Measurements from ENCODE around the gene NFATC3. TPM values are rescaled to one million over a fixed set of nuclear protein-coding genes. Genes with fewer than 3 reads are reported as not detected.

The NFATC3 gene
- total RNA-seq, 2 donors from 2014 or later, result 25.9 to 28.9 TPM

DNA sequence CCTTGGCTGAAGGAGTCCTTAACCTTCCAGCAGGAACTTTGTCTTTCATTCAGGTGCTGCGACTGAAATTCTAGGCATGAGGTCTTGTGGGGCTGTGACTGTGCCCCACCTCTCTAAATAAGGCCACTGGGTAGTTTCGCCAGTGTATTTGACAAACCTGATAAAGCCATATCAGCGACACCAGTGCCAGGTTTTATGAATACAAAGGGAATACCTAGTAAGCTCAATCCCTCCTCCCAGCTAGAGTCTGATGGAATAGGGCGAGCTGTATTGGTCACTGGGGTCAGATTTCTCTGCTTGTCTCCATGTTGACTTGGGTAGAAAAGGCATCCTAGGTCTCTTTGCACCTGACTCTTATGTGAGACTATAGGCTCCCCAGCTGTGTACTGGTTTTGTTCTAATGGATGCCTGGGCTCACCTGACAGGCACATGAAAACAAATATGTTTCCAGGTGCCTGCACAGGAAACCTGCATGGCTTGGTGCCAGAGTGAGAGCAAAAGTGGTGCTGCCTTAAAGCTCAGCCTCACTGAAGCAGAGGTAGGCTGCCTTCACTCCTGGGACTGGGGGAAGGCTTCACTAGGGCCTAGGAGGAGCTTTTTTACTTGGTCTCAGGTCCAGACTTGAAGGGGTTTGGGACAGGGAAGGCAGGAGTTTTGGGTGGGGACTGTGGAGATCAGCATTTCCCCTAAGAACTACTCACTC lies 187.5 kb downstream of the NFATC3 start:
- DNase-seq (no peak), ATAC-seq (no peak)
- intact Hi-C loops (cut with DNase I), result no loop called here

- ATAC-seq, result no peak
- intact Hi-C loops (cut with DNase I), result no loop called here
These were observed 188.3 kb downstream of the NFATC3 start for GRCh38 chr16:68273459-68273858.

GRCh38 chr16:68273896-68274295 lies 188.7 kb downstream of the NFATC3 start:
- DNase-seq (no peak), ATAC-seq (no peak)
- intact Hi-C loops (cut with DNase I), result no loop called here

More at GRCh38 chr16:68273459-68273858, 188.3 kb downstream of the NFATC3 start:
- DNase-seq, result no peak

DNA sequence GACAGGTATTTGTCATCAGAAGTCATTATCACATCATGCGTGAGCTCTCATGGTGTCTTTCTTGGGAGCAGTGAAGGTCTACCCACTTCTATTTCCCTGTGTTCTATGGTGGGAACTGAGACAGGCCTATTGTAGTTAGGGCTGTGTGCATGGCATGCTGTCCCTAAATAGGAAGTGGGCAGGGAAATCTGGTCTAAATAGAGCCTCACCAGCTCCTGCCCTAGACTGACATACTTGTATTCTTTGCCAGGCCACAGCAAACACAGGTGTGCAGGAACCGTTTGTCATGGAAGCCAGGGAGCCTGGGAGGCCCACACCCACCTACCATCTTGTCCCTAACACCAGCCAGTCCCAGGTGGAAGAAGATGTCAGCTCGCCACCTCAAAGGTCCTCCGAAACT lies 189.3 kb downstream of the NFATC3 start:
- ATAC-seq (no peak), DNase-seq (no peak)
- intact Hi-C loops (cut with DNase I), result no loop called here

DNA sequence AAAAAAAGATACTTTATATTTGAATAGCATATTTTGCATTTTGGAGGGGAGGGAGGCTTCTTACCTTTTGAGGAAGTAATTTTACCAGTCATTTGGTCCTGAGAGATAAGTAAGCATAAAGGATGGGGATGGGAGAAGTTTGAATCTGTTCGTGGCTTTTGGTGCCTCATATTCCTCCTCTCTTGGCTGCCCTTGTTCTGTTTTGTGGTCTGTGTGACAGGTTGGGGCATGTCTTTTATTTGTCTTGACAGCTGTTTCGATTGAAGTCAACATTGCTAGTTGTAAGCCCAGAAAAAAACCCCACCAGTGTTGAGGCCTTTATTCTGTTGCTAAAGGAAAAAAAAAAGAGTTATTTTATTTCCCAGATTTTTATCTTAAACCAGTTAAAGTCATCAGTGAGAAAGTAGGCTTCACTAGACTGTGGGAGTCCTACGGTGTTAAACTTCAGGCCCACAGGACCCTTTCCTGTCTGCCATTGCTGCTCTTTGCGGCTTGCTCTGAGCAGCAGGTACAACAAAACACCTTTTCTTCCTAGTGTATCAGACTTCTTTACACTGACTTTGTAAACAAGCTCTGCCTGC lies 190.5 kb downstream of the NFATC3 start:
- intact Hi-C loops (cut with DNase I), result no loop called here
- no peak for DNase-seq
- no peak for ATAC-seq

DNA sequence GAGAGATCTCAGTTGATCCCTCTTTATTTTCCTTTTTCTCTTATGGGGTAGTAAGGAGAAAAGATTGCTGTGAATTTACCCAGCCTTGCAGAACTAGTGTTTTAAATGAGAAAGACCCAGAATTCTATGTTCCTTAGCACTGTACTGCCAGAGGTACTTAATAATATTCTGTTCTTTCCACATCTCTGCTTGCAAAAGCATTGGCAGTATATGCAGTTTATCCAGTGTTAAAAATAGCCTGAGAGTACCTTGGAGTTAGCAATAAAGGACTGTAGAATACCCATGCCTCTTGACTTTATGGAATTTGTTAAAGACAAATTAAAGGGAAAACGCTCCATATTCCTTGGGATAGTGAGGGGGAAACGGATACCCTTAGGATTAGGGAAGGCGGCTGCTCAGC lies 191.1 kb downstream of the NFATC3 start:
- peak in 1 of 2 donors; percentile 53 for ATAC-seq
- intact Hi-C loops (cut with DNase I), result no loop called here
- DNase-seq, result no peak

Small RNAs within 50 kb of the gene (microRNA-seq; reads per million reads assigned to microRNA genes)
- 0 reads per million in 2 donors for gene MIR6773

Other genes starting within 250 kb of the NFATC3 start
- 10 to 100 TPM; 24.5 to 24.7 TPM for gene THAP11, start 243.1 kb upstream of the NFATC3 start, total RNA-seq
- gene NUTF2, start 238.4 kb upstream of the NFATC3 start, total RNA-seq, result 10 to 100 TPM; 59.8 to 73.9 TPM
- gene CENPT, start 237.7 kb upstream of the NFATC3 start, total RNA-seq, result 10 to 100 TPM; 22.1 to 22.2 TPM
- gene EDC4, start 212.3 kb upstream of the NFATC3 start, total RNA-seq, result 10 to 100 TPM; 23.3 to 31.5 TPM
- under 1 TPM in 1 of 2 donors, not detected in 1; 0.50 TPM for gene NRN1L, start 200.5 kb upstream of the NFATC3 start, total RNA-seq
- gene PSKH1, start 192.1 kb upstream of the NFATC3 start, total RNA-seq, result 10 to 100 TPM; 21.0 to 27.3 TPM
- under 1 TPM; 0.76 to 0.97 TPM for gene CTRL, start 153.5 kb upstream of the NFATC3 start, total RNA-seq
- gene PSMB10, start 148.5 kb upstream of the NFATC3 start, total RNA-seq, result 10 to 100 TPM; 54.9 to 64.5 TPM
- gene LCAT, start 141.2 kb upstream of the NFATC3 start, total RNA-seq, result 10 to 100 TPM; 12.8 to 22.6 TPM
- gene SLC12A4, start 116.7 kb upstream of the NFATC3 start, total RNA-seq, result 10 to 100 TPM; 52.0 to 98.2 TPM
- not detected for gene DPEP3, start 104.9 kb upstream of the NFATC3 start, total RNA-seq
- gene DPEP2, start 85.9 kb upstream of the NFATC3 start, total RNA-seq, result 1 to 10 TPM; 1.1 to 2.7 TPM
- gene DPEP2NB, start 69.5 kb upstream of the NFATC3 start, total RNA-seq, result not detected
- gene DDX28, start 62.1 kb upstream of the NFATC3 start, total RNA-seq, result 1 to 10 TPM; 7.2 to 8.4 TPM
- gene DUS2, start 62.1 kb upstream of the NFATC3 start, total RNA-seq, result 1 to 10 TPM; 6.9 to 7.2 TPM
- under 1 TPM; 0.32 to 0.42 TPM for gene ESRP2, start 150.8 kb downstream of the NFATC3 start, total RNA-seq
- gene PLA2G15, start 160.0 kb downstream of the NFATC3 start, total RNA-seq, result 10 to 100 TPM; 20.5 to 27.4 TPM
- gene SLC7A6, start 179.2 kb downstream of the NFATC3 start, total RNA-seq, result 10 to 100 TPM; 33.0 to 51.6 TPM
- gene SLC7A6OS, start 225.6 kb downstream of the NFATC3 start, total RNA-seq, result 10 to 100 TPM; 10.2 to 10.7 TPM
- gene PRMT7, start 225.6 kb downstream of the NFATC3 start, total RNA-seq, result 10 to 100 TPM; 24.3 to 24.9 TPM

Measured in left cardiac atrium (tissue), 4 donors.